Medulla oblongata (tissue), 1 donor: ENCODE data around the gene PUSL1.

ENCODE experiments used
- DNase-seq: peaks from one replicate; pipeline ENCODE4 v3.0.0-alpha.2; 2015; ENCODE audit errors: extremely low spot score

Gene PUSL1

GRCh38 chr1:1353389-1354151 is 45.2 kb downstream of the PUSL1 start:
- no peak for DNase-seq

GRCh38 chr1:1354271-1355247 is 46.2 kb downstream of the PUSL1 start:
- no peak for DNase-seq

- no peak for DNase-seq
Observed at GRCh38 chr1:1355416-1355815, 47.0 kb downstream of the PUSL1 start.

GRCh38 chr1:1356166-1356795 is 47.9 kb downstream of the PUSL1 start:
- DNase-seq, result no peak

- no peak for DNase-seq
Observed at GRCh38 chr1:1356796-1357401, 48.5 kb downstream of the PUSL1 start.

- DNase-seq, result no peak
Observed at GRCh38 chr1:1357871-1358432, 49.6 kb downstream of the PUSL1 start.

GRCh38 chr1:1358433-1359271 is 50.3 kb downstream of the PUSL1 start, which contains the start of gene MXRA8:
TSS of gene MXRA8 (minus strand) at chr1:1358555. CDS start at chr1:1358504, 51 bp downstream.
- DNase-seq, result peak; percentile 60

GRCh38 chr1:1359308-1359663 is 50.9 kb downstream of the PUSL1 start:
- no peak for DNase-seq

GRCh38 chr1:1359664-1360468 is 51.5 kb downstream of the PUSL1 start:
- DNase-seq, result no peak

GRCh38 chr1:1360506-1361169 is 52.2 kb downstream of the PUSL1 start:
- DNase-seq, result peak; percentile 39
